ENCODE results near the gene RASSF5. TPM values are rescaled to one million over a fixed set of nuclear protein-coding genes. Genes with fewer than 3 reads are reported as not detected.

Gene RASSF5
- total RNA-seq, 1 experiment from 2014 or later, result 6.1 TPM

DNA sequence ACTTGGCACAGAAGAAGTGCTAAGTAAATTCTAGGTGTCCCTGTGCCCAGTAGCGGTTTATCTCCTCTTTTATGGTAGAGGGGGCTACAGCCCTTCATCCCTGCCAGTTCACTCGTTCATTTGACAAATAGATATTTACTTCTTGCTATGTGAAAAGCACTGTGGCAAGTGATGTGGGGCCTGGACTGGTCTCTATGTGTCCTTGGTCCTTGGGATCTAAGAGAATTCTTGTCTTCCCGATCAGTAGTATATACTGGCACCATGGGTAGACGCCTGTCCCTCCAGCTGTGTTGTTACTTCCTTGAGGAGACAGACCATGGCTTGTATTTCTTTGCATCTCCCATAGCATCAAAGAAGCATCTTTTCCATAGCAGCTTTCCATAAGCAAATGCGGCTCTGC lies 75.2 kb downstream of the RASSF5 start:
- no peak for DNase-seq
- H3K4me1 Mint-ChIP-seq (ENCODE audit: low read depth, unreplicated experiment), result no peaks in the 10 kb centered on the region
- H3K9me3 Mint-ChIP-seq (ENCODE audit: low read depth, unreplicated experiment), result no peaks in the 10 kb centered on the region
- no peak overlapping the region for H3K27ac Mint-ChIP-seq (ENCODE audit: unreplicated experiment)
- intact Hi-C loops (cut with micrococcal nuclease; ENCODE audit: unreplicated experiment), result loop anchor here (5.0 kb wide), 1 partner anchor 105 kb away; no protein-coding TSS in a partner anchor
- no TSS peak for BruUV-seq (replicated peaks)
- H3K4me3 Mint-ChIP-seq (ENCODE audit: low read depth, unreplicated experiment), result no peak overlapping the region
- peaks cover 11% of the 10 kb centered on the region for H3K27me3 Mint-ChIP-seq (ENCODE audit: unreplicated experiment)
- TF ChIP-seq, protein P1, sequence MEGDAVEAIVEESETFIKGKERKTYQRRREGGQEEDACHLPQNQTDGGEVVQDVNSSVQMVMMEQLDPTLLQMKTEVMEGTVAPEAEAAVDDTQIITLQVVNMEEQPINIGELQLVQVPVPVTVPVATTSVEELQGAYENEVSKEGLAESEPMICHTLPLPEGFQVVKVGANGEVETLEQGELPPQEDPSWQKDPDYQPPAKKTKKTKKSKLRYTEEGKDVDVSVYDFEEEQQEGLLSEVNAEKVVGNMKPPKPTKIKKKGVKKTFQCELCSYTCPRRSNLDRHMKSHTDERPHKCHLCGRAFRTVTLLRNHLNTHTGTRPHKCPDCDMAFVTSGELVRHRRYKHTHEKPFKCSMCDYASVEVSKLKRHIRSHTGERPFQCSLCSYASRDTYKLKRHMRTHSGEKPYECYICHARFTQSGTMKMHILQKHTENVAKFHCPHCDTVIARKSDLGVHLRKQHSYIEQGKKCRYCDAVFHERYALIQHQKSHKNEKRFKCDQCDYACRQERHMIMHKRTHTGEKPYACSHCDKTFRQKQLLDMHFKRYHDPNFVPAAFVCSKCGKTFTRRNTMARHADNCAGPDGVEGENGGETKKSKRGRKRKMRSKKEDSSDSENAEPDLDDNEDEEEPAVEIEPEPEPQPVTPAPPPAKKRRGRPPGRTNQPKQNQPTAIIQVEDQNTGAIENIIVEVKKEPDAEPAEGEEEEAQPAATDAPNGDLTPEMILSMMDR (IDR thresholded peaks at IDR 0.05; ENCODE audit: unreplicated experiment), result no peak
- CTCF ChIA-PET, result interaction anchor here (1.5 to 3.2 kb wide), 6 partner anchors 27 to 104 kb away, joined by 4 to 26 read pairs (median 12); partner anchors contain the start of gene RASSF5
- peaks cover 5% of the 10 kb centered on the region for H3K36me3 Mint-ChIP-seq (ENCODE audit: insufficient read depth, unreplicated experiment)

DNA sequence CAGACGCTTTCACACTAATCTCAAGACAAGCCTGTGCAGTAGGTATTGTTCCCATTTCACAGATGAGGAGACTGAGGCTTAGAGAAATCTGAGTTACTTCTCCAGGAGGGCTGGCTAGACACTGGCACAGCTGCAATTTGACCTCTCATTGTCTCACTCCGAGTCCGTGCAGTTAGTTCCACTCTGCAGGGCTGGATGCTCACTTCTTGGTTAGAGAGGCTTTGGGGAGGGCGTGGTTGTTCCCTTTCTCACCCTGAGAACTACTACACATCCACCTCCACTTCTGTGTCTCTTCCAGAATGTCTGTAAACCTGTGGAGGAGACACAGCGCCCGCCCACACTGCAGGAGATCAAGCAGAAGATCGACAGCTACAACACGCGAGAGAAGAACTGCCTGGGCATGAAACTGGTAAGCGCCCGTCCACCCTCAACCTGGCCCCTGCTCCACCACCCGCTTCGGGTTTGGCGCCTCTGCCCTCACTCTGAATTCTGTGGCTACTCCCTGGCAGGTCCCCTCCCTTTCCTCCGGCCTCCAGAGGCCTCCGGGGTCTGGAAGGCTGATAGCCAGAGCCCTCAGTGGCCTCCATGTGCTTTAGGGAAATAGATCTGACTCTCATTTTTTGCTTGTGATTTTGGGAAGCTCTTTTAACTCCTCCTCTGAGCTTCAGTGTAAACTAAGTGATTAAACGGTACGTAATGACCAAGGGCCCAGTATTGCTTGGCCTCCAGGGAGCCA lies 75.8 kb downstream of the RASSF5 start:
- Mint-ChIP-seq H3K4me1 (ENCODE audit: low read depth, unreplicated experiment) (no peaks in the 10 kb centered on the region), H3K36me3 (ENCODE audit: insufficient read depth, unreplicated experiment) (peaks cover 5% of the 10 kb centered on the region), H3K27ac (ENCODE audit: unreplicated experiment) (no peak overlapping the region), H3K9me3 (ENCODE audit: low read depth, unreplicated experiment) (no peaks in the 10 kb centered on the region), H3K4me3 (ENCODE audit: low read depth, unreplicated experiment) (no peak overlapping the region), H3K27me3 (ENCODE audit: unreplicated experiment) (peaks cover 11% of the 10 kb centered on the region)
- intact Hi-C loops (cut with micrococcal nuclease; ENCODE audit: unreplicated experiment), result loop anchor here (1.0 to 5.0 kb wide), 4 partner anchors 38 to 106 kb away; no protein-coding TSS in a partner anchor
- TF ChIP-seq, protein P1 (IDR thresholded peaks at IDR 0.05; ENCODE audit: unreplicated experiment), result no peak
- BruUV-seq (replicated peaks), result no TSS peak
- CTCF ChIA-PET, result interaction anchor here (0.9 to 3.2 kb wide), 10 partner anchors 15 to 104 kb away, joined by 3 to 26 read pairs (median 6); partner anchors contain the start of genes EIF2D and RASSF5
- no peak for DNase-seq

DNA sequence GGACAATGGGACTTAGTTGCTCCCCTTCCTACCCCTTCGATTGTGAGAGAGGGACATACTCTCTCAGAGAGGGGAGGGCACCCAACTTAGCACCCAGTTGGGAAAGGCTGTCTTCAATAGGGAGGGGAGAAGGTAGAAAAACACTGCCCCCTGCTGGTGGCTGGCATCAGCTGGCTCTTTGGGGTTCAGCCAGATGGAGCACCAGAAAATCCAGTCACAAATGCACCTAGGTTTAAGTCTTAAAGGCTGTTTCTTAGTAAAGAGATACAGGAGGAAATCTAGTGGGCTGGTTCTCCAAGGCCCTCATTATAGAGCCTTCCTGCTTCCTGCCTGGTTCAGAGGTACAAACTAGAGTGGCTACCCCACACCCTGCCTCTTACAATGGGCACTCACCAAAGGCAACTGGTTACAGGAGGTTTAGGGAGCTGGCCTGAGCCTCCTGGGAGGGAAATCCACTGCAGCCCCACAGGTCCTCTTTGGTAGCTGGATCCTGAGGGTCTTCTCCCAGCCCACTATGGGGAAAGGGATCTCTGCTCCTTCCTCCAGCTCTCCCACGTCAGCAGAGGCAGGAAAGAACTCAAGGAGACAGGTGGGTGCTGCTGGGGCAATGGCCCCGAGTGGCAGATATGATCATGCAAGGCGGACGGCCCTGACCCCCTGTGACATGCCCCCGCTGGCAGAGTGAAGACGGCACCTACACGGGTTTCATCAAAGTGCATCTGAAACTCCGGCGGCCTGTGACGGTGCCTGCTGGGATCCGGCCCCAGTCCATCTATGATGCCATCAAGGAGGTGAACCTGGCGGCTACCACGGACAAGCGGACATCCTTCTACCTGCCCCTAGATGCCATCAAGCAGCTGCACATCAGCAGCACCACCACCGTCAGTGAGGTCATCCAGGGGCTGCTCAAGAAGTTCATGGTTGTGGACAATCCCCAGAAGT lies 76.6 kb downstream of the RASSF5 start:
- intact Hi-C loops (cut with micrococcal nuclease; ENCODE audit: unreplicated experiment), result loop anchor here (1.0 to 5.0 kb wide), 4 partner anchors 39 to 107 kb away; no protein-coding TSS in a partner anchor
- TF ChIP-seq, protein P1 (IDR thresholded peaks at IDR 0.05; ENCODE audit: unreplicated experiment), result peak; percentile 96
- DNase-seq, result peak; percentile 85
- BruUV-seq (replicated peaks), result no TSS peak
- Mint-ChIP-seq H3K27me3 (ENCODE audit: unreplicated experiment) (peaks cover 11% of the 10 kb centered on the region), H3K4me3 (ENCODE audit: low read depth, unreplicated experiment) (no peak overlapping the region), H3K36me3 (ENCODE audit: insufficient read depth, unreplicated experiment) (peaks cover 5% of the 10 kb centered on the region), H3K4me1 (ENCODE audit: low read depth, unreplicated experiment) (no peaks in the 10 kb centered on the region), H3K9me3 (ENCODE audit: low read depth, unreplicated experiment) (no peaks in the 10 kb centered on the region), H3K27ac (ENCODE audit: unreplicated experiment) (no peak overlapping the region)
- CTCF ChIA-PET, result interaction anchor here (0.8 to 3.2 kb wide), 11 partner anchors 15 to 105 kb away, joined by 3 to 26 read pairs (median 5); partner anchors contain the start of genes EIF2D and RASSF5

DNA sequence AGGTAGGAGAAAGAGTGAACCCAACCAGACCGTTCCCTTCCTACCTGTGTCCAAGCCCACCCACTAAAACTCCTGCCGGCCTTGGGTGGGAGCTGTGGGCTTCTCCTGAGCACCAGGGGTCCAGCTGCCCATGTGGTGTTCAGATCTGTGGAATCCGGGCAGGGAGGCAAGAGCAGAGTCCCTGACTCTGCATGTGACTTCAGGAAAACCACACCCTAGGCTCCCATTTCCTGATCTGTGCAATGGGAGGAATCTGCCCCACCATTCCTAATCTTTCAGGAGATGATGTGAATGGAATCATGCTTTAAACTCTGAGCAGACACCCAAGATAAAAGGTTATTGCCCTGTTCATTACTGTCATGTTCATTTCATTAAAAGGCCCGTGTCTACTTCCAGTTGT lies 77.4 kb downstream of the RASSF5 start:
- Mint-ChIP-seq H3K36me3 (ENCODE audit: insufficient read depth, unreplicated experiment) (peaks cover 5% of the 10 kb centered on the region), H3K9me3 (ENCODE audit: low read depth, unreplicated experiment) (no peaks in the 10 kb centered on the region), H3K27me3 (ENCODE audit: unreplicated experiment) (peaks cover 11% of the 10 kb centered on the region), H3K4me3 (ENCODE audit: low read depth, unreplicated experiment) (no peak overlapping the region), H3K4me1 (ENCODE audit: low read depth, unreplicated experiment) (no peaks in the 10 kb centered on the region), H3K27ac (ENCODE audit: unreplicated experiment) (no peak overlapping the region)
- CTCF ChIA-PET, result interaction anchor here (2.0 to 3.2 kb wide), 3 partner anchors 29 to 106 kb away, joined by 4 to 26 read pairs (median 24); no protein-coding TSS in a partner anchor
- intact Hi-C loops (cut with micrococcal nuclease; ENCODE audit: unreplicated experiment), result loop anchor here (5.0 kb wide), 1 partner anchor 107 kb away; no protein-coding TSS in a partner anchor
- BruUV-seq (replicated peaks), result TSS peak; percentile 9
- TF ChIP-seq, protein P1 (IDR thresholded peaks at IDR 0.05; ENCODE audit: unreplicated experiment), result no peak
- DNase-seq, result no peak

Data from Calu3 (cell line).